Jurkat, Clone E6-1 (cell line): ENCODE data around the gene ZMAT3.
"Not testable (repeated sequence)": the region's sequence is repeated elsewhere in the genome, so short reads cannot be mapped to it uniquely, and the experiment has no call there.

Experiments used
- DNase-seq: peaks from one replicate; pipeline ENCODE4 v3.0.0-alpha.2; 2011; ENCODE audit warnings: low read depth, low spot score
- H3K4me3 ChIP-seq: 2 replicates; pipeline ENCODE4 v1.5.1; 2011; ENCODE audit warnings: mild to moderate bottlenecking, low read length, control low read depth, moderate library complexity

ZMAT3 gene

GRCh38 chr3:179032454-179033303, 38.9 kb downstream of the ZMAT3 start:
- not testable (repeated sequence) for DNase-seq, H3K4me3 ChIP-seq

- H3K4me3 ChIP-seq = no peak overlapping the region
Observed at GRCh38 chr3:179029096-179029495, 42.5 kb downstream of the ZMAT3 start.

GRCh38 chr3:179028408-179028807, 43.2 kb downstream of the ZMAT3 start:
- no peak overlapping the region for H3K4me3 ChIP-seq

More at GRCh38 chr3:179029096-179029495, 42.5 kb downstream of the ZMAT3 start:
- no peak for DNase-seq

GRCh38 chr3:179027326-179027900, 44.2 kb downstream of the ZMAT3 start:
- DNase-seq = peak; percentile 64
- no peak overlapping the region for H3K4me3 ChIP-seq

More at GRCh38 chr3:179028408-179028807, 43.2 kb downstream of the ZMAT3 start:
- DNase-seq = no peak

- no peak overlapping the region for H3K4me3 ChIP-seq
- DNase-seq = no peak
Observed at GRCh38 chr3:179026636-179027035, 45.0 kb downstream of the ZMAT3 start.

- H3K4me3 ChIP-seq = no peak overlapping the region
- peak; percentile 54 for DNase-seq
Observed at GRCh38 chr3:179021119-179021903, 50.3 kb downstream of the ZMAT3 start.

- DNase-seq = no peak
Observed at GRCh38 chr3:179020112-179020511, 51.5 kb downstream of the ZMAT3 start.

GRCh38 chr3:179018808-179019207, 52.8 kb downstream of the ZMAT3 start:
- no peak for DNase-seq
- H3K4me3 ChIP-seq = no peak overlapping the region

More at GRCh38 chr3:179020112-179020511, 51.5 kb downstream of the ZMAT3 start:
- H3K4me3 ChIP-seq = no peak overlapping the region

GRCh38 chr3:179016979-179017670, 54.5 kb downstream of the ZMAT3 start:
- no peak overlapping the region for H3K4me3 ChIP-seq
- DNase-seq = no peak

- DNase-seq = peak; percentile 93
- no peak overlapping the region for H3K4me3 ChIP-seq
Observed at GRCh38 chr3:179015551-179016020, 56.0 kb downstream of the ZMAT3 start.

GRCh38 chr3:179005706-179006105, 65.9 kb downstream of the ZMAT3 start:
- H3K4me3 ChIP-seq = no peak overlapping the region
- DNase-seq = no peak

GRCh38 chr3:179005213-179005612, 66.4 kb downstream of the ZMAT3 start:
- no peak for DNase-seq
- H3K4me3 ChIP-seq = no peak overlapping the region

GRCh38 chr3:179000659-179001058, 71.0 kb downstream of the ZMAT3 start:
- DNase-seq = no peak
- no peak overlapping the region for H3K4me3 ChIP-seq

GRCh38 chr3:179000144-179000543, 71.5 kb downstream of the ZMAT3 start:
- no peak for DNase-seq
- H3K4me3 ChIP-seq = no peak overlapping the region

GRCh38 chr3:178996399-178996798, 75.2 kb downstream of the ZMAT3 start:
- no peak for DNase-seq
- H3K4me3 ChIP-seq = no peak overlapping the region

- H3K4me3 ChIP-seq = no peak overlapping the region
Observed at GRCh38 chr3:178990293-178990692, 81.3 kb downstream of the ZMAT3 start.

GRCh38 chr3:178989821-178990220, 81.8 kb downstream of the ZMAT3 start:
- H3K4me3 ChIP-seq = no peak overlapping the region
- no peak for DNase-seq

More at GRCh38 chr3:178990293-178990692, 81.3 kb downstream of the ZMAT3 start:
- no peak for DNase-seq

- H3K4me3 ChIP-seq = no peak overlapping the region
- no peak for DNase-seq
Observed at GRCh38 chr3:178987745-178988144, 83.9 kb downstream of the ZMAT3 start.

- no peak overlapping the region for H3K4me3 ChIP-seq
- no peak for DNase-seq
Observed at GRCh38 chr3:178986456-178986855, 85.2 kb downstream of the ZMAT3 start.
